IMR-90 (cell line): ENCODE measurements around the gene HECW1. TPM values are rescaled to one million over a fixed set of nuclear protein-coding genes. Genes with fewer than 3 reads are reported as not detected.

Source experiments
- ATAC-seq: fragments of 200-7000 bp; cut with Tn5 transposase; 2 replicates; pipeline ENCODE4 v1.9.1; 2020; ENCODE audit warnings: low read depth, mild to moderate bottlenecking, moderate library complexity
- BruUV-seq: library from RNA; stranded (reverse); fragments of 400-500 nt; replicated peaks from 2 replicates; lab custom pipeline; 2021; lab: Mats Ljungman, UMichigan
- CTCF ChIA-PET: fragments of 300-600 bp; formaldehyde crosslinking; extraction: SDS; loops from one replicate; lab custom pipeline; 2021; ENCODE audit warnings: antibody characterized with exemption; lab: Yijun Ruan, JAX
- POLR2A ChIA-PET: fragments of 300-600 bp; sonication (Branson Sonifier 250); formaldehyde crosslinking; loops from one replicate; lab custom pipeline; 2022; ENCODE audit warnings: antibody characterized with exemption; ENCODE audit not compliant: unreplicated experiment; lab: Charles Lee
- DNase-seq: peaks from one replicate; pipeline ENCODE4 v3.0.0; 2013
- H2AFZ ChIP-seq: replicated peaks from 2 replicates; pipeline ENCODE3; 2013; ENCODE audit warnings: low read length, mild to moderate bottlenecking; ENCODE audit not compliant: poor library complexity
- H2AK5ac ChIP-seq: 2 replicates; pipeline ENCODE4 v1.6.1; 2013; ENCODE audit warnings: low read depth, low read length, inconsistent platforms
- H2AK9ac ChIP-seq: replicated peaks from 2 replicates; pipeline ENCODE3; 2013; ENCODE audit warnings: mild to moderate bottlenecking, low read depth, low read length, moderate library complexity; ENCODE audit not compliant: poor library complexity
- H2BK120ac ChIP-seq: 2 replicates; pipeline ENCODE4 v1.6.1; 2013; ENCODE audit warnings: low read depth, low read length, inconsistent platforms
- H2BK15ac ChIP-seq: 3 replicates; pipeline ENCODE4 v1.6.1; 2013; ENCODE audit warnings: low read depth, low read length, inconsistent platforms
- H2BK20ac ChIP-seq: 2 replicates; pipeline ENCODE4 v1.6.1; 2013; ENCODE audit warnings: low read depth, mild to moderate bottlenecking, inconsistent platforms, low read length, moderate library complexity
- H2BK5ac ChIP-seq: 2 replicates; pipeline ENCODE4 v1.6.1; 2013; ENCODE audit warnings: mild to moderate bottlenecking, low read depth, low read length, inconsistent platforms; ENCODE audit not compliant: poor library complexity, severe bottlenecking
- H3K14ac ChIP-seq: replicated peaks from 2 replicates; pipeline ENCODE4 v1.6.1; 2013; ENCODE audit warnings: low read depth, low read length, inconsistent platforms
- H3K18ac ChIP-seq: 2 replicates; pipeline ENCODE4 v1.6.1; 2013; ENCODE audit warnings: low read depth, low read length, control low read depth
- H3K23ac ChIP-seq: 2 replicates; pipeline ENCODE4 v1.6.1; 2013; ENCODE audit warnings: low read depth, low read length, inconsistent platforms
- H3K27ac ChIP-seq: 2 replicates; pipeline ENCODE4 v1.5.1; 2013; ENCODE audit warnings: mild to moderate bottlenecking, control low read depth, low read length; ENCODE audit not compliant: insufficient read depth
- H3K27me3 ChIP-seq: 2 replicates; pipeline ENCODE4 v1.6.1; 2013; ENCODE audit warnings: low read length; ENCODE audit not compliant: control insufficient read depth, insufficient read depth
- H3K36me3 ChIP-seq: 2 replicates; pipeline ENCODE4 v1.6.1; 2013; ENCODE audit warnings: low read length, mixed read lengths; ENCODE audit not compliant: control insufficient read depth, insufficient read depth
- H3K4ac ChIP-seq: 2 replicates; pipeline ENCODE4 v1.6.1; 2013; ENCODE audit warnings: low read depth, low read length, inconsistent platforms
- H3K4me1 ChIP-seq: 2 replicates; pipeline ENCODE4 v1.6.1; 2013; ENCODE audit warnings: low read length, mixed read lengths; ENCODE audit not compliant: control insufficient read depth, insufficient read depth
- H3K4me2 ChIP-seq: 2 replicates; pipeline ENCODE4 v1.6.1; 2013; ENCODE audit warnings: low read depth, mild to moderate bottlenecking, control low read depth, low read length, moderate library complexity
- H3K4me3 ChIP-seq: 2 replicates; pipeline ENCODE4 v1.5.1; 2013; ENCODE audit warnings: low read depth, mild to moderate bottlenecking, control low read depth, low read length, moderate library complexity; ENCODE audit not compliant: insufficient read depth
- H3K56ac ChIP-seq: 2 replicates; pipeline ENCODE4 v1.6.1; 2013; ENCODE audit warnings: low read length, inconsistent platforms; ENCODE audit not compliant: insufficient read depth; ENCODE audit errors: extremely low read depth
- H3K79me1 ChIP-seq, 2 experiments: 2 replicates each; pipeline ENCODE4 v1.6.1; 2013; ENCODE audit warnings: low read length in 2 of 2, inconsistent platforms in 1 of 2, low read depth in 1 of 2
- H3K9ac ChIP-seq: 2 replicates; pipeline ENCODE4 v1.6.1; 2013; ENCODE audit warnings: low read depth, low read length, control low read depth
- H3K9me1 ChIP-seq: 2 replicates; pipeline ENCODE4 v1.6.1; 2013; ENCODE audit warnings: low read length, inconsistent platforms; ENCODE audit not compliant: insufficient read depth
- H3K9me3 ChIP-seq: 2 replicates; pipeline ENCODE4 v1.6.1; 2013; ENCODE audit warnings: low read length; ENCODE audit not compliant: control insufficient read depth, insufficient read depth
- H4K20me1 ChIP-seq: 2 replicates; pipeline ENCODE4 v1.6.1; 2013; ENCODE audit warnings: low read length, inconsistent platforms; ENCODE audit not compliant: insufficient read depth
- H4K5ac ChIP-seq: 2 replicates; pipeline ENCODE4 v1.6.1; 2013; ENCODE audit warnings: mild to moderate bottlenecking, low read depth, low read length, control low read depth
- H4K8ac ChIP-seq, 2 experiments: 2 replicates each; pipeline ENCODE4 v1.6.1; 2013; ENCODE audit warnings: low read depth in 2 of 2, low read length in 2 of 2, control low read depth in 1 of 2, inconsistent platforms in 1 of 2
- H4K91ac ChIP-seq: 2 replicates; pipeline ENCODE4 v1.6.1; 2013; ENCODE audit warnings: low read depth, low read length, inconsistent platforms; ENCODE audit not compliant: insufficient read depth
- BHLHE40 ChIP-seq: fragments of 150-350 bp; IDR thresholded peaks from 2 replicates; pipeline ENCODE4 v1.6.1; 2016; ENCODE audit warnings: mild to moderate bottlenecking, low read depth, low read length
- CEBPB ChIP-seq: IDR thresholded peaks from 2 replicates; pipeline ENCODE4 v1.6.1; 2012; ENCODE audit warnings: low read depth, low read length, improper control_type of control experiment
- CHD1 ChIP-seq: IDR thresholded peaks from 2 replicates; pipeline ENCODE4 v1.6.1; 2012; ENCODE audit warnings: low read depth, low read length, improper control_type of control experiment
- FOS ChIP-seq: fragments of 150-350 bp; IDR thresholded peaks from 2 replicates; pipeline ENCODE4 v1.6.1; 2016; ENCODE audit warnings: low read depth, low read length
- MAFK ChIP-seq: IDR thresholded peaks from 2 replicates; pipeline ENCODE4 v1.6.1; 2012; ENCODE audit warnings: low read depth, low read length, improper control_type of control experiment
- MAZ ChIP-seq: IDR thresholded peaks from 2 replicates; pipeline ENCODE4 v1.6.1; 2012; ENCODE audit warnings: low read depth, mild to moderate bottlenecking, low read length, improper control_type of control experiment, moderate library complexity, borderline replicate concordance
- MXI1 ChIP-seq: IDR thresholded peaks from 2 replicates; pipeline ENCODE4 v1.6.1; 2012; ENCODE audit warnings: low read depth, mild to moderate bottlenecking, low read length, moderate library complexity, borderline replicate concordance
- NFE2L2 ChIP-seq: fragments of 150-350 bp; IDR thresholded peaks from 2 replicates; pipeline ENCODE4 v1.6.1; 2016; ENCODE audit warnings: low read depth, mild to moderate bottlenecking, low read length
- POLR2A ChIP-seq: IDR thresholded peaks from 2 replicates; pipeline ENCODE4 v1.6.1; 2012; ENCODE audit warnings: mild to moderate bottlenecking, low read depth, low read length
- RAD21 ChIP-seq: IDR thresholded peaks from 2 replicates; pipeline ENCODE4 v1.6.1; 2012; ENCODE audit warnings: low read length, improper control_type of control experiment
- RCOR1 ChIP-seq: IDR thresholded peaks from 2 replicates; pipeline ENCODE4 v1.6.1; 2012; ENCODE audit warnings: mild to moderate bottlenecking, low read length, improper control_type of control experiment; ENCODE audit not compliant: insufficient replicate concordance
- RFX5 ChIP-seq: IDR thresholded peaks from 2 replicates; pipeline ENCODE4 v1.8.0; 2012; ENCODE audit warnings: low read depth, mild to moderate bottlenecking, low read length, moderate library complexity
- SMC3 ChIP-seq: fragments of 150-350 bp; IDR thresholded peaks from 2 replicates; pipeline ENCODE4 v1.6.1; 2016; ENCODE audit warnings: low read depth, mild to moderate bottlenecking, antibody characterized with exemption, low read length, moderate library complexity
- WGBS, 2 experiments: methylation state at CpG; one replicate each; pipeline versions ENCODE4 v1.1.5 to v1.1.7; 2013; ENCODE audit warnings: missing lambda C conversion rate in 2 of 2; ENCODE audit not compliant: insufficient read length in 1 of 2; ENCODE audit errors: extremely low coverage in 2 of 2; 5-methylcytosine and 5-hydroxymethylcytosine counted together
- dilution Hi-C: fragments of 300-500 bp; cut with HindIII; formaldehyde crosslinking; loops from one replicate; pipeline ENCODE4 v1.14.3; 2018; ENCODE audit warnings: low sequenced_read_pairs; ENCODE audit not compliant: unreplicated experiment
- in situ Hi-C: fragments of 300-500 bp; cut with MboI; formaldehyde crosslinking; loops from 3 replicates; pipeline ENCODE4 v1.14.3; 2019; ENCODE audit warnings: low sequenced_read_pairs, inconsistent platforms, mixed read lengths
- intact Hi-C: fragments of 100-400 bp; cut with micrococcal nuclease; formaldehyde crosslinking; loops from 2 replicates; pipeline ENCODE4 v1.10.0; 2022
- polyA plus RNA-seq, 3 experiments: library from polyadenylated mRNA; depleted of rRNA; stranded (reverse); fragments of >200 nt; gene quantifications; 2 replicates each; pipeline ENCODE4 v1.2.3, GENCODE V29; 2012; ENCODE audit warnings: low replicate concordance in 1 of 3
- total RNA-seq: library from RNA; depleted of rRNA; stranded (reverse); fragments of >200 nt; gene quantifications from 2 replicates; pipeline ENCODE4 v1.2.3, GENCODE V29; 2012
- TF ChIP-seq, protein P1 (sequence below): conservative IDR thresholded peaks from 2 replicates; pipeline ENCODE4 v1.5.1; 2012; ENCODE audit warnings: mild to moderate bottlenecking, low read depth, low read length, improper control_type of control experiment
- TF ChIP-seq, protein P2 (sequence below): fragments of 150-350 bp; IDR thresholded peaks from 2 replicates; pipeline ENCODE4 v1.6.1; 2017; ENCODE audit warnings: mild to moderate bottlenecking, antibody characterized with exemption, low read length, low read depth
- TF ChIP-seq, protein P3 (sequence below): fragments of 150-350 bp; IDR thresholded peaks from 2 replicates; pipeline ENCODE4 v1.6.1; 2016; ENCODE audit warnings: low read depth, mild to moderate bottlenecking, low read length, moderate library complexity, borderline replicate concordance

The HECW1 gene
- total and polyA plus RNA-seq, 2 of the 4 experiments (the other 2 are of a cell fraction), result 0.56 to 1.3 TPM

DNA sequence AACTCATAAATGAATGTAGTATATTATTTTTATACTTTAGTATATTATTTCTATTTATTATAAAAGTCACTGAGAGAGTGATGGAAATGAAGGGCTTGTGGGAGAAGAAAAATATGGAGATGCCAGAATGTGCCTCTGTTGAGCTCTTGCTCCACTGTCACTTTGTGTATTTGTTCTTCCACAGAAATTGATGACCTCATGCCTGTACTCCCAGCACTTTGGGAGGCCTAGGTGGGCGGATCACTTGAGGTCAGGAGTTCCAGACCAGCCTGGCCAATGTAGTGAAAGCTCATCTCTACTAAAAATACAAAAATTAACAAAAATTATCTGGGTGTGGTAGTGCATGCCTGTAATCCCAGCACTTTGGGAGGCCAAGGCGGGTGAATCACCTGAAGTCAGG lies 394.0 kb downstream of the HECW1 start:
- CTCF ChIA-PET, result interaction anchor here (0.8 kb wide), 1 partner anchor 15 kb away, joined by 3 read pairs; no protein-coding TSS in a partner anchor
- no TSS peak for BruUV-seq
- dilution Hi-C loops, result no loop called here

More for the DNA sequence above, 394.0 kb downstream of the HECW1 start:
- no peak overlapping the region for H4K8ac ChIP-seq
- no peak overlapping the region for H3K4me2 ChIP-seq
- no peaks in the 10 kb centered on the region for H3K79me1 ChIP-seq
- H3K4me1 ChIP-seq, result no peaks in the 10 kb centered on the region
- H3K23ac ChIP-seq, result no peak overlapping the region
- WGBS, 2 experiments, result no CpG with 5 or more reads among the region's 2 CpGs
- DNase-seq (no peak), ATAC-seq (no peak)
- H2BK15ac ChIP-seq, result no peak overlapping the region
- H3K18ac ChIP-seq, result no peak overlapping the region
- H2AFZ ChIP-seq, result no peak overlapping the region
- intact Hi-C loops (no loop called here), in situ Hi-C loops (no loop called here)
- no peak overlapping the region for H4K91ac ChIP-seq
- H3K4ac ChIP-seq, result no peak overlapping the region
- no peak overlapping the region for H3K56ac ChIP-seq
- H3K9ac ChIP-seq, result no peak overlapping the region
- H2BK5ac ChIP-seq, result no peak overlapping the region
- 0 out of 2 replicates have a peak, but pooled peaks cover 1% of the 10 kb centered on the region for H3K9me3 ChIP-seq
- H3K4me3 ChIP-seq, result no peak overlapping the region
- no peak for TF ChIP-seq CHD1
- no peak for TF ChIP-seq RFX5
- no peak for TF ChIP-seq RCOR1
- TF ChIP-seq MAFK, result no peak
- no peak for TF ChIP-seq SMC3
- no peak for TF ChIP-seq BHLHE40
- TF ChIP-seq RAD21, result no peak
- TF ChIP-seq MXI1, result no peak
- TF ChIP-seq MAZ, result no peak
- no peak for TF ChIP-seq CEBPB
- no peak for TF ChIP-seq POLR2A
- TF ChIP-seq, protein P1, sequence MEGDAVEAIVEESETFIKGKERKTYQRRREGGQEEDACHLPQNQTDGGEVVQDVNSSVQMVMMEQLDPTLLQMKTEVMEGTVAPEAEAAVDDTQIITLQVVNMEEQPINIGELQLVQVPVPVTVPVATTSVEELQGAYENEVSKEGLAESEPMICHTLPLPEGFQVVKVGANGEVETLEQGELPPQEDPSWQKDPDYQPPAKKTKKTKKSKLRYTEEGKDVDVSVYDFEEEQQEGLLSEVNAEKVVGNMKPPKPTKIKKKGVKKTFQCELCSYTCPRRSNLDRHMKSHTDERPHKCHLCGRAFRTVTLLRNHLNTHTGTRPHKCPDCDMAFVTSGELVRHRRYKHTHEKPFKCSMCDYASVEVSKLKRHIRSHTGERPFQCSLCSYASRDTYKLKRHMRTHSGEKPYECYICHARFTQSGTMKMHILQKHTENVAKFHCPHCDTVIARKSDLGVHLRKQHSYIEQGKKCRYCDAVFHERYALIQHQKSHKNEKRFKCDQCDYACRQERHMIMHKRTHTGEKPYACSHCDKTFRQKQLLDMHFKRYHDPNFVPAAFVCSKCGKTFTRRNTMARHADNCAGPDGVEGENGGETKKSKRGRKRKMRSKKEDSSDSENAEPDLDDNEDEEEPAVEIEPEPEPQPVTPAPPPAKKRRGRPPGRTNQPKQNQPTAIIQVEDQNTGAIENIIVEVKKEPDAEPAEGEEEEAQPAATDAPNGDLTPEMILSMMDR, result no peak
- TF ChIP-seq, protein P2, sequence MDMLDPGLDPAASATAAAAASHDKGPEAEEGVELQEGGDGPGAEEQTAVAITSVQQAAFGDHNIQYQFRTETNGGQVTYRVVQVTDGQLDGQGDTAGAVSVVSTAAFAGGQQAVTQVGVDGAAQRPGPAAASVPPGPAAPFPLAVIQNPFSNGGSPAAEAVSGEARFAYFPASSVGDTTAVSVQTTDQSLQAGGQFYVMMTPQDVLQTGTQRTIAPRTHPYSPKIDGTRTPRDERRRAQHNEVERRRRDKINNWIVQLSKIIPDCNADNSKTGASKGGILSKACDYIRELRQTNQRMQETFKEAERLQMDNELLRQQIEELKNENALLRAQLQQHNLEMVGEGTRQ, result no peak
- TF ChIP-seq NFE2L2, result no peak
- TF ChIP-seq FOS, result no peak
- TF ChIP-seq, protein P3, sequence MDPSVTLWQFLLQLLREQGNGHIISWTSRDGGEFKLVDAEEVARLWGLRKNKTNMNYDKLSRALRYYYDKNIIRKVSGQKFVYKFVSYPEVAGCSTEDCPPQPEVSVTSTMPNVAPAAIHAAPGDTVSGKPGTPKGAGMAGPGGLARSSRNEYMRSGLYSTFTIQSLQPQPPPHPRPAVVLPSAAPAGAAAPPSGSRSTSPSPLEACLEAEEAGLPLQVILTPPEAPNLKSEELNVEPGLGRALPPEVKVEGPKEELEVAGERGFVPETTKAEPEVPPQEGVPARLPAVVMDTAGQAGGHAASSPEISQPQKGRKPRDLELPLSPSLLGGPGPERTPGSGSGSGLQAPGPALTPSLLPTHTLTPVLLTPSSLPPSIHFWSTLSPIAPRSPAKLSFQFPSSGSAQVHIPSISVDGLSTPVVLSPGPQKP, result no peak
- H4K20me1 ChIP-seq, result peaks cover 5% of the 10 kb centered on the region; the same call in 1 of the 2 replicates
- H2AK9ac ChIP-seq, result no peak overlapping the region
- no peak overlapping the region for H2BK20ac ChIP-seq
- H2AK5ac ChIP-seq, result no peak overlapping the region
- H3K36me3 ChIP-seq, result no peaks in the 10 kb centered on the region
- no peaks in the 10 kb centered on the region for H3K9me1 ChIP-seq
- POLR2A ChIA-PET, result no interaction called here
- H3K27me3 ChIP-seq, result peaks cover 26% of the 10 kb centered on the region
- H4K5ac ChIP-seq, result no peak overlapping the region
- H3K14ac ChIP-seq, result no peak overlapping the region
- no peak overlapping the region for H2BK120ac ChIP-seq
- no peak overlapping the region for H3K27ac ChIP-seq
